ENCODE measurements around the gene PDE2A.

DNA sequence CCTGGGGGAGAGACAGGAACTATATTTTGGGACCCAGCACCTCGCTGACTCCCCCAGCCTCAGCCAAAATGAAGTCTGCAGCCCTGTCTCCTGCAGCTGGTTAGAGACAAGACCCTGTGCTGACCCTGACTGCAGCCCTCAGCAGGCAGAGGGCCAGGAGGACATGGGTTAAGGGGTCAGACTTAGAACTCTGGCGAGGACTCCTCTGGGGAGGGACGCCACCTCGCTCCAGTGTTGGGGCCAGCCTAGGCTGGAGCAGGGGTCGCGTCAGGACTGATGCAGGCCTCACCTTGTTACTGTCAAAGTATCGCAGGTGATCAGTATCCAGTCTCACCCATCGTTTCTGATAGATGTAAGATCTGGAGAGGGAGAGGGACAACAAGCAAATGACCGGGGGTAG lies 36.9 kb upstream of the PDE2A start:
- TF ChIP-seq, protein P1, sequence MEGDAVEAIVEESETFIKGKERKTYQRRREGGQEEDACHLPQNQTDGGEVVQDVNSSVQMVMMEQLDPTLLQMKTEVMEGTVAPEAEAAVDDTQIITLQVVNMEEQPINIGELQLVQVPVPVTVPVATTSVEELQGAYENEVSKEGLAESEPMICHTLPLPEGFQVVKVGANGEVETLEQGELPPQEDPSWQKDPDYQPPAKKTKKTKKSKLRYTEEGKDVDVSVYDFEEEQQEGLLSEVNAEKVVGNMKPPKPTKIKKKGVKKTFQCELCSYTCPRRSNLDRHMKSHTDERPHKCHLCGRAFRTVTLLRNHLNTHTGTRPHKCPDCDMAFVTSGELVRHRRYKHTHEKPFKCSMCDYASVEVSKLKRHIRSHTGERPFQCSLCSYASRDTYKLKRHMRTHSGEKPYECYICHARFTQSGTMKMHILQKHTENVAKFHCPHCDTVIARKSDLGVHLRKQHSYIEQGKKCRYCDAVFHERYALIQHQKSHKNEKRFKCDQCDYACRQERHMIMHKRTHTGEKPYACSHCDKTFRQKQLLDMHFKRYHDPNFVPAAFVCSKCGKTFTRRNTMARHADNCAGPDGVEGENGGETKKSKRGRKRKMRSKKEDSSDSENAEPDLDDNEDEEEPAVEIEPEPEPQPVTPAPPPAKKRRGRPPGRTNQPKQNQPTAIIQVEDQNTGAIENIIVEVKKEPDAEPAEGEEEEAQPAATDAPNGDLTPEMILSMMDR (IDR thresholded peaks at IDR 0.05; ENCODE audit: insufficient read depth, low read depth, low read length) = no peak
- no peak for TF ChIP-seq EZH2 (IDR thresholded peaks at IDR 0.05; ENCODE audit: insufficient read depth, low read length)

All from astrocyte (in vitro differentiated cells and primary cell).